Right atrium auricular region (tissue), 2 donors: ENCODE measurements around the gene POLD2. TPM values are rescaled to one million over a fixed set of nuclear protein-coding genes. Genes with fewer than 3 reads are reported as not detected.
A peak's percentile ranks its signal among the peaks of the same experiment; 100 is the strongest.

ENCODE experiments used
- DNase-seq: peaks from one replicate; pipeline ENCODE4 v3.0.0-alpha.2; 2019; ENCODE audit warnings: low spot score
- H3K27ac ChIP-seq, 2 donors: fragments of 200-600 bp; sonication (generic); 1 replicate in 1 of 2; 2 replicates in 1 of 2; pipeline ENCODE4 v1.5.1; 2016 to 2019
- H3K27me3 ChIP-seq, 2 donors: fragments of 200-600 bp; sonication (generic); one replicate each; pipeline versions ENCODE4 v1.5.1 to v1.6.0; 2017 to 2019
- H3K36me3 ChIP-seq: fragments of 200-600 bp; sonication (generic); one replicate; pipeline ENCODE4 v1.5.1; 2016
- H3K4me1 ChIP-seq, 2 donors: fragments of 200-600 bp; sonication (generic); one replicate each; pipeline versions ENCODE4 v1.5.1 to v1.6.0; 2017 to 2019
- H3K4me3 ChIP-seq, 2 donors: fragments of 200-600 bp; sonication (generic); 1 replicate in 1 of 2; 2 replicates in 1 of 2; pipeline ENCODE4 v1.5.1; 2017 to 2019; ENCODE audit warnings: mild to moderate bottlenecking in 1 of 2, moderate library complexity in 1 of 2
- H3K9me3 ChIP-seq, 2 donors: fragments of 200-600 bp; sonication (generic); one replicate each; pipeline ENCODE4 v1.5.1; 2019
- total RNA-seq, 2 donors: library from RNA; depleted of rRNA; stranded (reverse); fragments of >200 nt; gene quantifications; one replicate each; pipeline ENCODE4 v1.1.0, GENCODE V29; 2016
- TF ChIP-seq, protein P1 (sequence below), 2 donors: fragments of 200-600 bp; sonication (generic); IDR thresholded peaks; one replicate each; pipeline ENCODE4 v1.5.1; 2019; ENCODE audit warnings: antibody characterized with exemption in 2 of 2

Gene POLD2
- total RNA-seq, 2 donors from 2014 or later, result 71.4 to 76.5 TPM

DNA sequence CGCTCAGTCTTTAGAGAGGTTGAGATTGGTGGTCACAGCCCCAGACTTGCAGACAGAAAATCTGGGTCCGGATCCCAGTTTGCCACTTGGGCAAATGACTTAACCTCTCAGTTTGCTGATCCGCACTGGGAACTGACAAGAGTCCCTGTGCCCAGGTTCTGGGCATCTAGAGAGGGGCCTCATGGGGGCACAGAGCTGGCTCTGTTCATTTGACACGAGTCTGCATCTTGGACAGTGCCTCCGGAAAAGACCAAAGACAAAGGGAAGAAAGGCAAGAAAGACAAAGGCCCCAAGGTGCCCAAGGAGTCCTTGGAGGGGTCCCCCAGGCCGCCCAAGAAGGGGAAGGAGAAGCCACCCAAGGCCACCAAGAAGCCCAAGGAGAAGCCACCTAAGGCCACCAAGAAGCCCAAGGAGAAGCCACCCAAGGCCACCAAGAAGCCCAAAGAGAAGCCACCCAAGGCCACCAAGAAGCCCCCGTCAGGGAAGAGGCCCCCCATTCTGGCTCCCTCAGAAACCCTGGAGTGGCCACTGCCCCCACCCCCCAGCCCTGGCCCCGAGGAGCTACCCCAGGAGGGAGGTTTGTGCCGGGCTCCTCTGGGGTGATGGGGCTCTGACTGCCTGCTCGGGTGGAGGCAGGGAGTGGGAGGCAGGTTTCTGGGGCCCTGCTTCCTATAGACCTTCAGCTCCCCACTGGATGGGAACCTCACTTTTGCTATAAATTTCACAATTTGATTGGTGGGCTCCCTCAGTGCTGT lies 16.9 kb downstream of the POLD2 start:
- H3K4me3 ChIP-seq, result peak overlapping the region; percentile 46 to 72
- no peaks in the 10 kb centered on the region for H3K27me3 ChIP-seq
- H3K27ac ChIP-seq, result peak overlapping the region; percentile 88 to 92
- TF ChIP-seq, protein P1, sequence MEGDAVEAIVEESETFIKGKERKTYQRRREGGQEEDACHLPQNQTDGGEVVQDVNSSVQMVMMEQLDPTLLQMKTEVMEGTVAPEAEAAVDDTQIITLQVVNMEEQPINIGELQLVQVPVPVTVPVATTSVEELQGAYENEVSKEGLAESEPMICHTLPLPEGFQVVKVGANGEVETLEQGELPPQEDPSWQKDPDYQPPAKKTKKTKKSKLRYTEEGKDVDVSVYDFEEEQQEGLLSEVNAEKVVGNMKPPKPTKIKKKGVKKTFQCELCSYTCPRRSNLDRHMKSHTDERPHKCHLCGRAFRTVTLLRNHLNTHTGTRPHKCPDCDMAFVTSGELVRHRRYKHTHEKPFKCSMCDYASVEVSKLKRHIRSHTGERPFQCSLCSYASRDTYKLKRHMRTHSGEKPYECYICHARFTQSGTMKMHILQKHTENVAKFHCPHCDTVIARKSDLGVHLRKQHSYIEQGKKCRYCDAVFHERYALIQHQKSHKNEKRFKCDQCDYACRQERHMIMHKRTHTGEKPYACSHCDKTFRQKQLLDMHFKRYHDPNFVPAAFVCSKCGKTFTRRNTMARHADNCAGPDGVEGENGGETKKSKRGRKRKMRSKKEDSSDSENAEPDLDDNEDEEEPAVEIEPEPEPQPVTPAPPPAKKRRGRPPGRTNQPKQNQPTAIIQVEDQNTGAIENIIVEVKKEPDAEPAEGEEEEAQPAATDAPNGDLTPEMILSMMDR (IDR thresholded peaks at IDR 0.05), result no peak
- H3K4me1 ChIP-seq, result peaks cover 0 to 54% of the 10 kb centered on the region in 2 donors
- H3K36me3 ChIP-seq, result peaks cover 45% of the 10 kb centered on the region
- H3K9me3 ChIP-seq, result no peaks in the 10 kb centered on the region
- DNase-seq, result no peak

DNA sequence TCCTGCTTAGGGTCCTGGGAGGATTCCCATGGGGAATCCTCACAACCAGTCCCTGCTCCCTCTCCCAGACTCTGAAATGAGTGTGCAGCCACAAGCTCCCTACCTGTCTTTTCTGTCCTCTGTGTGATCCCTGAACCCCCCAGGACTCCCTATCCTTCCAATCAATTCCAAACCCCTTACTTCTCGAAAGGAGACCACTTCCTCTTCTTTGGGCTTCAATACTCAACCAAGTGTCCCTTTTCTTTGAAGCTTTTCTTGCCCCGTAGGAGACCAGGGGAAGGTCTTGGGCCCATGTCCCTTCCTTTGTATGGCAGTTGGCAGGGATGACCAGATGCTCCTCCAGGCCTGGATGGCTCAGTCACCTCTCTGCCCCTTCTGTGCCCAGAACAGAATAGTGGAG lies 17.5 kb downstream of the POLD2 start:
- no peak for DNase-seq
- peaks cover 39% of the 10 kb centered on the region for H3K36me3 ChIP-seq
- peak overlapping the region; percentile 88 to 92 for H3K27ac ChIP-seq
- H3K9me3 ChIP-seq, result no peaks in the 10 kb centered on the region
- H3K27me3 ChIP-seq, result no peaks in the 10 kb centered on the region
- TF ChIP-seq, protein P1 (IDR thresholded peaks at IDR 0.05), result no peak
- peaks cover 0 to 60% of the 10 kb centered on the region in 2 donors for H3K4me1 ChIP-seq
- H3K4me3 ChIP-seq, result peak overlapping the region; percentile 46 to 72

DNA sequence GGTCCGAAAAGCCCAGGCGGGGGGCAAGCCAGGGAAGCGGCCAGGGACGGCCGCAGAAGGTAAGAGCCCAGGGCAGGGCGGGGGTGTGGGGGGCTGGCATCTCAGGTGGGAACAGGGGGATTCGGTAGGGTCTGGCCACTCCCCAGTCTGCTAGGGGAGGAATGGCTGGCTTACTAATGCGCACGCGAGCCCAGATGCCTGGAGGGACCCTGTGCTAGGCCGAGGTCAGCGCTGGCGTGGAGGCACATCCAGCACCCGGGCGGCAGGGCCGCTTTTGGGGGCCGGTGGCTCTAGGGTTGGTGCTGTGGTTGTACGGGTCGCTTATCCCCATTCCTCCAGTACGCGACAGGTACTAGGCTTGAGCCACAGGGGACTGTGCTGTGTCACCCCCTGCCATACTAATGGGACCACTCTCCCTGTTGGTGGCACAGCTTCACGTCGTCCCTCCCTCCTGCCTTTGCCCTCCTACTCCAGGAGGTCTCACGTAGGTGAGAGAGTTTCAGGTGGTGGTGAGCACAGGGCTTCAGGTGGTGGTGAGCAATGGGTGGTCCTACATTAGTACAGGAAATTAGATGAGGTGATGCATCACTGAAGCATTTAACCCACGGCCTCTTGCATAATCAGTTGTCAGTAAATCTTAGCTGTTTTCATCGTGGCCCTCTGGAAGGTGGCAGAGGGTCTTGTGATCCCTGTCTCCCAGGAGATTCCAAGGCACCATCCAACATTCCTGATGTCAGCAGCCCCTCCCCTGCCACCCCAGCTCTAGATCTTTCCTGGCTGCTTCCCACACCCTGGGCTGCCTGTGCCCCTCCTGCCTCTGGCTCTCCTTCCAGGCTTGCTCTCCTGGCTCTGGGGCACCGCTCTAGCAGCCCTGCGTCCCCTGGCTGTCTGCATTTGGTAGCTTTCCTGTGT lies 18.2 kb downstream of the POLD2 start:
- TF ChIP-seq, protein P1 (IDR thresholded peaks at IDR 0.05), result peak in 1 of 2 donors; percentile 9
- Histone ChIP-seq H3K9me3 (no peaks in the 10 kb centered on the region), H3K4me3 (peak overlapping the region; percentile 46 to 72), H3K36me3 (peaks cover 31% of the 10 kb centered on the region), H3K27me3 (no peaks in the 10 kb centered on the region), H3K4me1 (peaks cover 0 to 68% of the 10 kb centered on the region in 2 donors), H3K27ac (peak overlapping the region; percentile 88 to 92)
- DNase-seq, result no peak

DNA sequence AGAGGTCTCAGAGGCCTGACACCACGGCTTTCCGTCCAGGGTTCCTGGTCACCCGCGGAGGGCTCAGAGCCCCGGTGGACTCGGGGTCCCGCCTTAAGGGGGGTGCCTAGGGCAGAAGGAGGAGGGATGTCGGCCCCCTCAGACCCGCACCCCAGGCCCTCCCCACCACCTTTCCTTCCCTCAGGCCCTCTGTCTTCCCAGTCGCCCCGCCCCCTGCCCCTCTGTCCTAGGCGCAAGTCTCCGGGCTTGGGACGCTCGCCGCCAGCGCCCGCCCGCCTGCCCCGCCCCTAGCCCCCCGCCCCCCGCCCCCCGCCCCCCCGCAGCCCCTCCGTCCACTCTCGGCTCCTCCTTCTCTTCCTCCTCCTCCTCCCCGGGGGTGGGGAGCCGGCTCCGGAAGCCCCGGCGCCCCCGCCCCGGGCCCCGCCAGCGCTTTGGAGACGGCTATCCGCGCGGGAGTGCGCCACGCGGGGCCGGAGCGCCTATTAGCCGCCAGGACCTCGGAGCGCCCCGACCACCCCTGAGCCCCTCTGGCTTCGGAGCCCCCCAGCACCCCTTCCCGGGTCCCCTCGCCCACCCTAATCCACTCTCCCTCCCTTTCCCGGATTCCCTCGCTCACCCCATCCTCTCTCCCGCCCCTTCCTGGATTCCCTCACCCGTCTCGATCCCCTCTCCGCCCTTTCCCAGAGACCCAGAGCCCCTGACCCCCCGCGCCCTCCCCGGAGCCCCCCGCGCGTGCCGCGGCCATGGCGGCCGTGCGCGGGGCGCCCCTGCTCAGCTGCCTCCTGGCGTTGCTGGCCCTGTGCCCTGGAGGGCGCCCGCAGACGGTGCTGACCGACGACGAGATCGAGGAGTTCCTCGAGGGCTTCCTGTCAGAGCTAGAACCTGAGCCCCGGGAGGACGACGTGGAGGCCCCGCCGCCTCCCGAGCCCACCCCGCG lies 19.2 kb downstream of the POLD2 start, which contains the start of gene AEBP1:
Gene AEBP1, plus strand, starts transcription at position 423 of the 937 bp plus-strand sequence. Its CDS starts 321 bp downstream, at position 744.
- H3K27ac ChIP-seq, result peak within 1 kb of the TSS; percentile 88 to 92
- H3K27me3 ChIP-seq, result no peaks in the 10 kb centered on the region
- peaks cover 22% of the 10 kb centered on the region for H3K36me3 ChIP-seq
- no peaks in the 10 kb centered on the region for H3K9me3 ChIP-seq
- TF ChIP-seq, protein P1 (IDR thresholded peaks at IDR 0.05), result no peak
- peak within 1 kb of the TSS; percentile 46 to 72 for H3K4me3 ChIP-seq
- peaks cover 0 to 73% of the 10 kb centered on the region in 2 donors for H3K4me1 ChIP-seq
- DNase-seq, result no peak

DNA sequence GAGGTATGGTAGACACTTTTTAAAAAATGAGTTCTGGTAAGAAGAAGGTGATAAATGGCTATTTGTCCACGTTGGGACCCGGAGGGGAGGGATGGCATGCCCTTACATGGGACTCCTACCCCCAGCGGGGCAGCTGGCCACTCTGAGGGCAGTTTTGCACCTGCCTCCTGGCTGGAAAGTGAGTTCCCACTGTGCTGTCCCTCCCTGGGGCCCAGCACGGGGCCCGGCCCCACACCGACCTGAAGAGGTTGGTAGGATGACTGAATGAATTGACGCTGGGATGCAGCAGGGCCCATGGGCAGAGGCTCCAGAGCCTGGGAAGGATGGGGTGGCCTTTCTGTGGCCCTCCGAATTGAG lies 19.8 kb downstream of the POLD2 start:
- Histone ChIP-seq H3K27ac (peak overlapping the region; percentile 88 to 92), H3K9me3 (no peaks in the 10 kb centered on the region), H3K4me3 (peak overlapping the region in 1 of 2 donors; percentile 72), H3K4me1 (peaks cover 0 to 73% of the 10 kb centered on the region in 2 donors), H3K27me3 (no peaks in the 10 kb centered on the region), H3K36me3 (peaks cover 16% of the 10 kb centered on the region)
- DNase-seq, result no peak
- TF ChIP-seq, protein P1 (IDR thresholded peaks at IDR 0.05), result no peak
